H9 (cell line): ENCODE measurements around the gene HOXD11. TPM values are rescaled to one million over a fixed set of nuclear protein-coding genes. Genes with fewer than 3 reads are reported as not detected.

Experiments used
- DNase-seq: peaks from one replicate; pipeline ENCODE4 v3.0.0-alpha.2; 2017
- H2AFZ ChIP-seq: one replicate; pipeline ENCODE4 v1.6.1; 2013; ENCODE audit warnings: mild to moderate bottlenecking, low read length, control low read depth, moderate library complexity
- H2AK5ac ChIP-seq: 2 replicates; pipeline ENCODE4 v1.6.1; 2013; ENCODE audit warnings: low read length, control low read depth, mixed read lengths; ENCODE audit not compliant: insufficient read length
- H2BK120ac ChIP-seq: one replicate; pipeline ENCODE4 v1.6.1; 2013; ENCODE audit warnings: low read depth, mild to moderate bottlenecking, low read length, control low read depth, inconsistent platforms; ENCODE audit not compliant: poor library complexity, severe bottlenecking
- H2BK12ac ChIP-seq: 2 replicates; pipeline ENCODE4 v1.6.1; 2013; ENCODE audit warnings: low read length, control low read depth, mixed read lengths, low read depth; ENCODE audit not compliant: insufficient read length
- H2BK15ac ChIP-seq: 2 replicates; pipeline ENCODE4 v1.6.1; 2013; ENCODE audit warnings: low read depth, low read length, control low read depth
- H2BK20ac ChIP-seq: one replicate; pipeline ENCODE4 v1.6.1; 2013; ENCODE audit warnings: low read depth, mild to moderate bottlenecking, low read length, control low read depth, inconsistent platforms; ENCODE audit not compliant: poor library complexity, severe bottlenecking
- H2BK5ac ChIP-seq: 2 replicates; pipeline ENCODE4 v1.6.1; 2013; ENCODE audit warnings: low read length, control low read depth, mixed read lengths; ENCODE audit not compliant: insufficient read length
- H3K14ac ChIP-seq: 2 replicates; pipeline ENCODE4 v1.6.1; 2013; ENCODE audit warnings: low read length, control low read depth; ENCODE audit not compliant: insufficient read depth
- H3K18ac ChIP-seq: 2 replicates; pipeline ENCODE4 v1.6.1; 2013; ENCODE audit warnings: low read depth, mild to moderate bottlenecking, mixed read lengths, low read length, control low read depth; ENCODE audit not compliant: insufficient read length
- H3K23ac ChIP-seq: 2 replicates; pipeline ENCODE4 v1.6.1; 2013; ENCODE audit warnings: low read length, control low read depth, mixed read lengths, low read depth; ENCODE audit not compliant: insufficient read length
- H3K23me2 ChIP-seq: 2 replicates; pipeline ENCODE4 v1.6.1; 2013; ENCODE audit warnings: low read depth, mild to moderate bottlenecking, mixed read lengths, low read length, control low read depth; ENCODE audit not compliant: insufficient read length, poor library complexity, severe bottlenecking
- H3K27ac ChIP-seq: 2 replicates; pipeline ENCODE4 v1.5.1; 2013; ENCODE audit warnings: low read length, control low read depth, mixed read lengths, low read depth; ENCODE audit not compliant: insufficient read length
- H3K27me3 ChIP-seq: 2 replicates; pipeline ENCODE4 v1.6.1; 2013; ENCODE audit warnings: low read length, control low read depth, inconsistent platforms; ENCODE audit not compliant: insufficient read depth
- H3K4ac ChIP-seq: 2 replicates; pipeline ENCODE4 v1.6.1; 2013; ENCODE audit warnings: low read depth, mild to moderate bottlenecking, control low read depth, inconsistent platforms, low read length, moderate library complexity
- H3K4me1 ChIP-seq: 2 replicates; pipeline ENCODE4 v1.6.1; 2013; ENCODE audit warnings: low read length, control low read depth, inconsistent platforms; ENCODE audit not compliant: insufficient read depth
- H3K4me2 ChIP-seq: 2 replicates; pipeline ENCODE4 v1.6.1; 2013; ENCODE audit warnings: low read length, control low read depth, mixed read lengths; ENCODE audit not compliant: insufficient read length, insufficient read depth
- H3K56ac ChIP-seq: 2 replicates; pipeline ENCODE4 v1.6.1; 2013; ENCODE audit warnings: low read depth, mild to moderate bottlenecking, mixed read lengths, low read length, control low read depth; ENCODE audit not compliant: insufficient read length
- H3K79me1 ChIP-seq: 2 replicates; pipeline ENCODE4 v1.6.1; 2013; ENCODE audit warnings: low read depth, mild to moderate bottlenecking, moderate library complexity, low read length, control low read depth, inconsistent platforms; ENCODE audit not compliant: insufficient read depth, poor library complexity, severe bottlenecking
- H3K79me2 ChIP-seq: 2 replicates; pipeline ENCODE4 v1.6.1; 2013; ENCODE audit warnings: low read length, control low read depth, inconsistent platforms; ENCODE audit not compliant: insufficient read depth
- H3K9ac ChIP-seq: 2 replicates; pipeline ENCODE4 v1.6.1; 2013; ENCODE audit warnings: low read length, control low read depth, mixed read lengths; ENCODE audit not compliant: insufficient read length; ENCODE audit errors: extremely low read depth
- H3K9me3 ChIP-seq: one replicate; pipeline ENCODE4 v1.6.1; 2013; ENCODE audit warnings: low read depth, low read length, inconsistent platforms; ENCODE audit not compliant: control insufficient read depth
- H3T11ph ChIP-seq: one replicate; pipeline ENCODE4 v1.6.1; 2013; ENCODE audit warnings: mild to moderate bottlenecking, low read length, control low read depth, inconsistent platforms
- H4K20me1 ChIP-seq: one replicate; pipeline ENCODE4 v1.6.1; 2013; ENCODE audit not compliant: control insufficient read depth, insufficient read length, insufficient read depth
- H4K5ac ChIP-seq: 2 replicates; pipeline ENCODE4 v1.6.1; 2013; ENCODE audit warnings: low read depth, mild to moderate bottlenecking, mixed read lengths, low read length, control low read depth; ENCODE audit not compliant: insufficient read length
- H4K8ac ChIP-seq: replicated peaks from 2 replicates; pipeline ENCODE4 v1.6.1; 2013; ENCODE audit warnings: low read length, control low read depth, mixed read lengths, low read depth; ENCODE audit not compliant: insufficient read length
- H4K91ac ChIP-seq: 2 replicates; pipeline ENCODE4 v1.6.1; 2013; ENCODE audit warnings: low read depth, mild to moderate bottlenecking, moderate library complexity, mixed read lengths, low read length, control low read depth; ENCODE audit not compliant: insufficient read length
- H3K27ac Mint-ChIP-seq, 3 experiments: 2 replicates in 2 of 3; 3 replicates in 1 of 3; pipeline ENCODE4 v1.8.0; 2020 to 2021; ENCODE audit warnings: mixed read lengths in 3 of 3, mild to moderate bottlenecking in 1 of 3, moderate library complexity in 1 of 3
- H3K27me3 Mint-ChIP-seq: 2 replicates; pipeline ENCODE4 v1.8.0; 2021; ENCODE audit warnings: low read depth, mild to moderate bottlenecking, moderate library complexity, mixed read lengths
- H3K36me3 Mint-ChIP-seq, 3 experiments: 2 replicates in 2 of 3; 3 replicates in 1 of 3; pipeline ENCODE4 v1.8.0; 2020 to 2021; ENCODE audit warnings: low read depth in 3 of 3, mixed read lengths in 3 of 3; ENCODE audit not compliant: insufficient read depth in 1 of 3
- H3K4me1 Mint-ChIP-seq, 2 experiments: 2 replicates each; pipeline ENCODE4 v1.8.0; 2020; ENCODE audit warnings: mixed read lengths in 2 of 2
- H3K4me3 Mint-ChIP-seq, 2 experiments: 2 replicates in 1 of 2; 3 replicates in 1 of 2; pipeline ENCODE4 v1.8.0; 2020 to 2021; ENCODE audit warnings: mild to moderate bottlenecking in 2 of 2, mixed read lengths in 2 of 2, moderate library complexity in 1 of 2
- H3K9me3 Mint-ChIP-seq, 2 experiments: 2 replicates in 1 of 2; 3 replicates in 1 of 2; pipeline ENCODE4 v1.8.0; 2020; ENCODE audit warnings: mild to moderate bottlenecking in 2 of 2, mixed read lengths in 2 of 2, moderate library complexity in 1 of 2
- CTCF ChIP-seq: fragments of 200-600 bp; sonication (generic); conservative IDR thresholded peaks from 3 replicates; pipeline ENCODE4 v1.8.0; 2021; ENCODE audit warnings: antibody characterized with exemption, mild to moderate bottlenecking
- WGBS: extraction: QIAGEN DNeasy Blood & Tissue Kit; methylation state at CpG from one replicate; pipeline ENCODE4 v1.1.7; 2013; ENCODE audit warnings: missing lambda C conversion rate, low lambda C conversion rate, mixed read lengths; ENCODE audit not compliant: insufficient read length; ENCODE audit errors: extremely low coverage; 5-methylcytosine and 5-hydroxymethylcytosine counted together
- total RNA-seq: library from RNA; stranded (reverse); gene quantifications from 2 replicates; pipeline ENCODE4 v1.2.1, GENCODE V29; 2021

The HOXD11 gene
- total RNA-seq, 1 experiment from 2014 or later: not detected

GRCh38 chr2:176128982-176129796 lies 22.1 kb downstream of the HOXD11 start, which contains the start of gene HOXD8:
Gene HOXD8 (plus strand): TSS chr2:176129705. CDS start chr2:176130367, 662 bp downstream.
- H3K23ac ChIP-seq: no peak within 1 kb of the TSS
- H3K14ac ChIP-seq: no peak within 1 kb of the TSS
- no peak within 1 kb of the TSS for H2BK120ac ChIP-seq
- no peaks in the 10 kb centered on the region for H3K4me1 ChIP-seq
- H2BK15ac ChIP-seq: no peak within 1 kb of the TSS
- H3K79me1 ChIP-seq: no peaks in the 10 kb centered on the region
- H2BK12ac ChIP-seq: no peak within 1 kb of the TSS
- H3K27ac ChIP-seq: no peak within 1 kb of the TSS
- no peak within 1 kb of the TSS for H3K9ac ChIP-seq
- H3K9me3 Mint-ChIP-seq: peaks cover 4 to 17% of the 10 kb centered on the region in 2 experiments
- H3K56ac ChIP-seq: no peak within 1 kb of the TSS
- H2BK5ac ChIP-seq: no peak within 1 kb of the TSS
- no peak within 1 kb of the TSS for H3K18ac ChIP-seq
- peaks cover 12 to 14% of the 10 kb centered on the region in 2 experiments for H3K4me1 Mint-ChIP-seq
- no peak within 1 kb of the TSS for H4K91ac ChIP-seq
- no peaks in the 10 kb centered on the region; a peak in 2 of 7 replicates for H3K36me3 Mint-ChIP-seq
- no peak within 1 kb of the TSS for H3T11ph ChIP-seq
- peaks cover 89% of the 10 kb centered on the region for H3K27me3 ChIP-seq
- no peak within 1 kb of the TSS for H4K8ac ChIP-seq
- DNase-seq: peak; percentile 65
- H3K9me3 ChIP-seq: no peaks in the 10 kb centered on the region
- no peak within 1 kb of the TSS for H2AFZ ChIP-seq
- H3K27ac Mint-ChIP-seq: no peak within 1 kb of the TSS
- no peaks in the 10 kb centered on the region for H4K20me1 ChIP-seq
- WGBS: no CpG with 5 or more reads among the region's 64 CpGs
- H3K27me3 Mint-ChIP-seq: peaks cover 98% of the 10 kb centered on the region
- no peak within 1 kb of the TSS for H2BK20ac ChIP-seq
- H2AK5ac ChIP-seq: no peak within 1 kb of the TSS
- no peaks in the 10 kb centered on the region for H3K79me2 ChIP-seq
- peak within 1 kb of the TSS; percentile 45 to 73 for H3K4me3 Mint-ChIP-seq
- no peak for TF ChIP-seq CTCF
- H3K4me2 ChIP-seq: peak within 1 kb of the TSS; percentile 0
- H3K23me2 ChIP-seq: no peaks in the 10 kb centered on the region
- no peak within 1 kb of the TSS for H3K4ac ChIP-seq
- H4K5ac ChIP-seq: no peak within 1 kb of the TSS
